ENCODE data around the gene GSTT4. TPM values are rescaled to one million over a fixed set of nuclear protein-coding genes. Genes with fewer than 3 reads are reported as not detected.
"Not testable (repeated sequence)": the region's sequence is repeated elsewhere in the genome, so short reads cannot be mapped to it uniquely, and the experiment has no call there.

Gene GSTT4
- total RNA-seq, 1 donor from 2014 or later, result not detected

- peaks cover 3% of the 10 kb centered on the region for H3K4me1 Mint-ChIP-seq (ENCODE audit: unreplicated experiment)
- no peaks in the 10 kb centered on the region for H3K36me3 Mint-ChIP-seq
- no peak overlapping the region for H3K4me3 Mint-ChIP-seq
- peaks cover 4% of the 10 kb centered on the region for H3K27me3 Mint-ChIP-seq
- TF ChIP-seq CTCF (conservative IDR thresholded peaks at IDR 0.05), result no peak
- no peaks in the 10 kb centered on the region for H3K9me3 Mint-ChIP-seq
- DNase-seq (ENCODE audit: extremely low spot score, unreplicated experiment), result no peak
- no peak overlapping the region for H3K27ac Mint-ChIP-seq
These were observed 8.2 kb downstream of the GSTT4 start for GRCh38 chr22:23997092-23997491.

- not testable (repeated sequence) for H3K9me3 Mint-ChIP-seq; H3K27me3 Mint-ChIP-seq; DNase-seq (ENCODE audit: extremely low spot score, unreplicated experiment); H3K36me3 Mint-ChIP-seq; H3K27ac Mint-ChIP-seq; H3K4me1 Mint-ChIP-seq (ENCODE audit: unreplicated experiment); H3K4me3 Mint-ChIP-seq
These were observed 11.6 kb downstream of the GSTT4 start for GRCh38 chr22:23993581-23994177.

- H3K27me3 Mint-ChIP-seq, result not testable (repeated sequence)
These were observed 12.2 kb downstream of the GSTT4 start for GRCh38 chr22:23993080-23993479.

GRCh38 chr22:23989583-23990244, 15.5 kb downstream of the GSTT4 start:
- not testable (repeated sequence) for H3K4me3 Mint-ChIP-seq; H3K27ac Mint-ChIP-seq; DNase-seq (ENCODE audit: extremely low spot score, unreplicated experiment); H3K27me3 Mint-ChIP-seq; H3K36me3 Mint-ChIP-seq; H3K4me1 Mint-ChIP-seq (ENCODE audit: unreplicated experiment); H3K9me3 Mint-ChIP-seq

More at GRCh38 chr22:23993080-23993479, 12.2 kb downstream of the GSTT4 start:
- H3K36me3 Mint-ChIP-seq; H3K4me3 Mint-ChIP-seq; H3K9me3 Mint-ChIP-seq; H3K4me1 Mint-ChIP-seq (ENCODE audit: unreplicated experiment); DNase-seq (ENCODE audit: extremely low spot score, unreplicated experiment); H3K27ac Mint-ChIP-seq: not testable (repeated sequence)

GRCh38 chr22:23986538-23987178, 18.6 kb downstream of the GSTT4 start:
- H3K27me3 Mint-ChIP-seq; H3K9me3 Mint-ChIP-seq; H3K4me1 Mint-ChIP-seq (ENCODE audit: unreplicated experiment); DNase-seq (ENCODE audit: extremely low spot score, unreplicated experiment); H3K27ac Mint-ChIP-seq; H3K36me3 Mint-ChIP-seq; H3K4me3 Mint-ChIP-seq: not testable (repeated sequence)

GRCh38 chr22:23986089-23986488, 19.2 kb downstream of the GSTT4 start:
- H3K36me3 Mint-ChIP-seq; DNase-seq (ENCODE audit: extremely low spot score, unreplicated experiment); H3K9me3 Mint-ChIP-seq; H3K4me1 Mint-ChIP-seq (ENCODE audit: unreplicated experiment); H3K27me3 Mint-ChIP-seq; H3K27ac Mint-ChIP-seq; H3K4me3 Mint-ChIP-seq: not testable (repeated sequence)

- Mint-ChIP-seq H3K4me3 (no peak overlapping the region), H3K27ac (no peak overlapping the region), H3K9me3 (no peaks in the 10 kb centered on the region), H3K4me1 (ENCODE audit: unreplicated experiment) (no peaks in the 10 kb centered on the region), H3K36me3 (no peaks in the 10 kb centered on the region), H3K27me3 (no peaks in the 10 kb centered on the region)
- no peak for DNase-seq (ENCODE audit: extremely low spot score, unreplicated experiment)
- TF ChIP-seq CTCF (conservative IDR thresholded peaks at IDR 0.05), result no peak
These were observed 20.8 kb downstream of the GSTT4 start for GRCh38 chr22:23984430-23984829.

GRCh38 chr22:23980567-23980966, 24.7 kb downstream of the GSTT4 start:
- not testable (repeated sequence) for DNase-seq (ENCODE audit: extremely low spot score, unreplicated experiment); H3K4me3 Mint-ChIP-seq; H3K36me3 Mint-ChIP-seq; H3K27me3 Mint-ChIP-seq; H3K27ac Mint-ChIP-seq; H3K9me3 Mint-ChIP-seq; H3K4me1 Mint-ChIP-seq (ENCODE audit: unreplicated experiment)

GRCh38 chr22:23979557-23980240, 25.6 kb downstream of the GSTT4 start, which contains the start of gene GSTT2:
Gene GSTT2, plus strand, starts transcription at chr22:23980134.
- not testable (repeated sequence) for H3K27me3 Mint-ChIP-seq, H3K4me3 Mint-ChIP-seq

GRCh38 chr22:23977304-23977703, 27.9 kb downstream of the GSTT4 start:
- not testable (repeated sequence) for H3K9me3 Mint-ChIP-seq; H3K27ac Mint-ChIP-seq; H3K36me3 Mint-ChIP-seq; DNase-seq (ENCODE audit: extremely low spot score, unreplicated experiment); H3K4me1 Mint-ChIP-seq (ENCODE audit: unreplicated experiment); H3K27me3 Mint-ChIP-seq; H3K4me3 Mint-ChIP-seq

More at GRCh38 chr22:23979557-23980240, 25.6 kb downstream of the GSTT4 start, which contains the start of gene GSTT2:
- not testable (repeated sequence) for H3K4me1 Mint-ChIP-seq (ENCODE audit: unreplicated experiment); H3K27ac Mint-ChIP-seq; DNase-seq (ENCODE audit: extremely low spot score, unreplicated experiment); H3K9me3 Mint-ChIP-seq; H3K36me3 Mint-ChIP-seq
